Stimulated activated CD8-positive, alpha-beta memory T cell treated with anti-CD3 and anti-CD28 coated beads, Interleukin-15, amount 100 ng/mL, for 4 hours (primary cell): ENCODE results near the gene IL36G.

Experiments used
- DNase-seq, 2 donors: peaks; one replicate each; pipeline ENCODE4 v3.0.0-alpha.2; 2020; ENCODE audit warnings: low read depth in 2 of 2

Gene IL36G

DNA sequence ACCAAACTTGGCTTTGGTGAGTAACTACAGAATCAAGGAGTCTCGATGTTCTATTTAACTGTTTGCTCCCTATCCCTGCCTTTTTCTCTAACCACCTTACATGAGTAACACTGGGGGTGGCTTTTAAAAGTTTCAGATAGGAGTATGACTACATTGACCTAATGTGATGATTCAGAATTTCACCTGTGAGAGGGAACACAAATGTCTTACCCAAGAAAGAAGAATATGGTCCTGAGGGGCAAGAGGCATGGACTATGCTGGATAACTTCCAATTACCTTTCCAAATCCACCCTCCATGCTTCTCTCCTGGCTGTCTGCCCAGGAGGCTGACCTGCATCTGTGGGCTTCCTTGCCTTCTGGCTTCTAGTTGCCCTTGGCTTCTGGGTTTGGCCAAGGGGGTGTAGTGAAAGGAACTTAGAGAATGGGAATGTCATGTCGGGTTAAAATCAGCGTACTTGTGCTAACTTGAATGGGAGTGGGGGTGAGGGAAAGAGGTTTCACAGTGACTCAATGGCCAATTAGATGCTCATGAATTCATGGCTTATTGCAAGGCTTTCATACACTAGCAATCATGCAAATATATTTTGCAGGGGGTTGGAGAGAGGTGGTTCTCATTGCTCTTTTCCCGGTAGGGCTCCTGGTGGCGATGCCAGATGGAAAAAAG is 5.3 kb upstream of the IL36G start:
- DNase-seq, result no peak

DNA sequence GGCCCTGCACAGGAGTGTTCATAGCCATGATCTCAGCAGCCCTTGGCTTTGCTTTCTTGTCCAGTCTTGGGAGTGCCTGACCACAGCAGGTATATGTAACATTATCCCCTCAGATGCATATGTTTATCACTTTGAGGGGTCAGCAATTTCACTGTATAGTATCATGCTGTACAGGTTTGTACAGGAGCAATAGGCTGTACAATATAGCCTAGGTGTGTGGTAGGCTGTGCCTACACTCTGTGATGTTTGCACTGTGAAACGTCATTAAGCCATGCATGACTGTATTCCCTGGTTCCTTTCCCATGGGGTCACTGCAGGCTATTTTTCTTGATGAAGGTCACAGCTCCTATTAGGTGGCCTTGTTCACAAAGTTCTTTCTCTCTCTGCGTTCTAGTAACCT is 4.7 kb upstream of the IL36G start:
- no peak for DNase-seq

DNA sequence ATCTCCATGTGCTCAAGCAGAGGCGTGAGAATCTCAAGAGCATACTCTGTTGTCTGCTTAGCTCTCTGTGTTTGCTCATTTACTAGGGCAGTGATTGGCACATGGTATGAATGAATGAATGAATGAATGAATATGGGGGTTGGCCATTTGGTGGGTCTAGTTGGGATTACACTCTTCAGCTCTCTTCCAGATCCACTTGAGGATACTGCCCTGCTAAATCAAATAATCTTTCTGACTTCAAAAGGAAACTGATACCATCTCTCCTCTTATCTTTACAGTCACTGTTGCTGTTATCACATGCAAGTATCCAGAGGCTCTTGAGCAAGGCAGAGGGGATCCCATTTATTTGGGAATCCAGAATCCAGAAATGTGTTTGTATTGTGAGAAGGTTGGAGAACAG is 1.9 kb downstream of the IL36G start:
- no peak for DNase-seq

DNA sequence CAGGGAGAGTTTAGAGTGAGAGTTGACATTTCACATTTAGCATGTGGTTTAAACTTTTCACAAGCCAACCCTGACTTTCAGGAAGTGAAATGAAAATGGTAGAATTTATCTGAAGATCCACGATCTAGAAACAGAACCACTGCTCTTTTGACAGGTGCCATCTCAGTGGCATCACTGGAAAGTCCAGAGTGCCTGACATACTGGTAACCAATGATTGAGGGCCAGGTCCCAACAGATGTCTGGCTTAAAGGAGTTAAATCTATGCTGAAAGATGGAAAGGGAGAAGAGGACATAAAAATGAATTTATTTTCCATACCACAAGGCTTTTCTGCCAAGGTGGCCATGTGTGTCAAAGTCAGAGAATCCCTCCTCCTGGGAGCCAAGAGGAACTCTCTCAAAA is 2.7 kb downstream of the IL36G start:
- no peak for DNase-seq

DNA sequence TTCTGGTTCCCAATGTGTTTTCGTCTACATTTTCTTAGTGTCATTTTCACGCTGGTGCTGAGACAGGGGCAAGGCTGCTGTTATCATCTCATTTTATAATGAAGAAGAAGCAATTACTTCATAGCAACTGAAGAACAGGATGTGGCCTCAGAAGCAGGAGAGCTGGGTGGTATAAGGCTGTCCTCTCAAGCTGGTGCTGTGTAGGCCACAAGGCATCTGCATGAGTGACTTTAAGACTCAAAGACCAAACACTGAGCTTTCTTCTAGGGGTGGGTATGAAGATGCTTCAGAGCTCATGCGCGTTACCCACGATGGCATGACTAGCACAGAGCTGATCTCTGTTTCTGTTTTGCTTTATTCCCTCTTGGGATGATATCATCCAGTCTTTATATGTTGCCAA is 7.3 kb downstream of the IL36G start:
- DNase-seq, result no peak

DNA sequence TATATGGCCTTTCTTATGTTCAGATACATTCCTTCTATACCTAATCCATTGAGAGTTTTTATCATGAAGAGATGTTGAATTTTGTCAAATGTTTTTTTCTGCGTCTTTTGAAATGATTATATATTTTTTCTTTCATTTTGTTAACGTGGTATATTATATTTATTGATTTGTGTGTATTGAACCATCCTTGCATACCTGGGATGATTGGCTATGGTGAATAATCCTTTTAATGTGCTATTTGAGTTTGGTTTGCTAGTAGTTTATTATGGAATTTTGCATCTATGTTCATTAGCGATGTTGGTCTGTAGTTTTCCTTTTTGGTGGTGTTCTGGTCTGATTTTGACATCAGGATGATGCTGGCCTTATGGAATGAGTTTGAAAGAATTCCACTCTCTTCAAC is 11.8 kb downstream of the IL36G start:
- no peak for DNase-seq

DNA sequence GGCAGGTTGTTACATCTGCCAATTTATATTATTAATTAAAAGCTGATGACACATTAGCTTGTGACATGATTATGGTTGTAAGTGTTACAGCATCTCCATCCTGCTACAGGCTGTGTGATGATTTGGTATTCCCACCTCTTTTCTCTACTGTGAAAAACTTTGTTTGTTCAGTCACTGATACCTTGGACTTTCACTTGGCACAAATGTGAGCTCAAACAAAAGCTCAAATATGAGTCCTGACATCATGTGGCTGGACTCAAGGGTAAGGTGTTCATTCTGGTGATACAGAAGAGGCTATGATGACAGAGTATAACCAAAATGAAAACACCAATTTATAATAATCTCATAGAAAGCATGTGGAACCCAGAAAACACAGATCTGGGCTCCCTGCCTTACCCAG is 16.0 kb downstream of the IL36G start:
- no peak for DNase-seq

DNA sequence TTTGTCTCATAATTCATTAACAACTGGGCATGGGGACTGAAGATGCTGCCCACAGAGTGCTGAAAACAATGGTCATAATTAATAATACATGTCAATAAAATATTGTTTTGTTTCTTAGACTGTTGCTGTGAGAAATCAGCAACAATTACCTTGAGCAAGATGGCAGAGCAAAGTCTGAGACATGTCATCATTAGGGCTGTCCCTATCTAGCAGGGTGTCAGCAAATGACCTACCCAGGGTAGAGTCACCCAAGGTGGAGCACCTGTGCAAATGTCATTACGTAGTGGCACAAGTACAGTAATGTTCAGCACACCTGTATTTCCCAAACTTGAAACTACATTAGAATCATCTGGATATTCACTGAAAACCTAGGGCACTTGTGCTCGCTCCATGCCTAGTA is 16.8 kb downstream of the IL36G start:
- no peak for DNase-seq

DNA sequence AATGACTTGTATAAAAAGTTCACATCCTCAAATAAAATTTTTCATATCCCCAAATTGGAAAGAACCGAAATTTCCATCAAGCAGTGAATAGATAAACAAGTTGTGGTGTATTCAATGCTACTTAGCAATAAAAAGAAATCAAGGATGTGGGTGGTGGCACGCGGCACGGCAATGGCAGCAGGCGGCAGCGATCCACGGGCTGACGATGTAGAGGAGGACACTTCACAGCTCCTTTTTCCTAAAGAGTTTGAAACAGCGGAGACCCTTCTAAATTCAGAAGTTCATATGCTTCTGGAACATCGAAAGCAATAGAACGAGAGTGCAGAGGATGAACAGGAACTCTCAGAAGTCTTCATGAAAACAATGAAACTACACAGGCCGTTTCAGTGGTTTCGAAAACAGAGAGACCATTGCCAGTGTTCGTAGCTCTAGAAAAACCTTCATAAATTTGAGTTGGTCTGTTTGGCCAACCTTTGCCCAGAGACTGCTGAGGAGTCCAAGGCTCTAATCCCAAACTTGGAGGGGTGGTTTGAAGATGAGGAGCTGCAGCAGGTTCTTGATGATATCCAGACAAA is 17.6 kb downstream of the IL36G start:
- DNase-seq, result no peak

DNA sequence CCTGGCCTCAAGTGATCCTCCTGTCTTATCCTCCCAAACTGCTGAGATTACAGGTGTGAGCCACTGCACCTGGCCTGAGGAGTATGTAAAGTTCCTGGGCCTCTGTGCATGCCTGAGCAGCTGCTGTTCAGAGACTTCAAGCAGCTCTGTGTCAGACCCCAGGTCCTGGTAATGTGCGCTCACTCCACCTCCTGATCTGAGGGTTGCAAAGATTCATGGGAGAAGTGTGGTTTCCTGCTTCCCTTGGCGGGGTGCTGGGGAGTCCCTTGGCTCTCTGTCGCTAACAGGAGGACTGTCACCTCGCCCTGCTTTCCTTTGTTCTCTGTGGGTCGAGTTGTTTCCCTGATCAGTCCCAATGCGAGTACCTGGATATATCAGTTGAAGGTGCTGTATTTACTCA is 18.8 kb downstream of the IL36G start:
- DNase-seq, result peak in 1 of 2 donors; percentile 36

DNA sequence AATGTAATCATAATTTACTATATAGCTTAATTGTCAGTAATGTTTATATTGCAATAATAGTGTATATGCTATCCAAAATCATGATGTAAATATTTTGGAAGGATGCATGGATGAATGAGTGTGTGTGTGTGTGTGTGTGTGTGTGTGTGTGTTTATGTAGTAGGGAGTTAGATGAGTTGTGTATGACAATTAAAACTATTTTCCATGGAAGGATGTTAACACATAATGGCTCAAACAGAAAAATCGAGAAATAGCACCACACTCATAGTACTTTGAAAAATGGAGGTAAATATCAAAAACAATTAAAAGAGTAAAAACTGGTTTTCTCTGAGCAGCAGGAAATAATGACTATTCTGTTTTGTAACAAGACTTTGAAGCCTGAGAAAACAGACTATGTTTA is 19.3 kb downstream of the IL36G start:
- DNase-seq, result no peak

DNA sequence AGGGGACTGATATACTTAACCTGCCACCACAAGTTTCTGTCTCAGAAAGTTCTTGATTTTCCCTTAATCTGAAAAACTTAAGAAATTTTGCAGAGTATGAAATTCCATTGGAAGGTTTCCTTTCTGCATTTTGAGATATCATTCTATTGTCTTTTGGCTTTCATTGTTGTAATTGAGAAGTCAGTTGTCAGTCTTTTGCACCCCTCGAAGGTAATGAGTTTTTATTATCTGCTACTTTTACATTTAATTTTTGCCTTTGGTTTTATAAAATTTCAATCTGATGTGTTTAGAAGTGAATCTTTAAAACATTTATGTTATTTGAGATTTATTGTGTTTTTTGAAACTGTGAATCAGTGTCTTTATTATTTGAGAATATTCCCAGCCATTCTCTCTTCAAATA is 22.6 kb downstream of the IL36G start:
- DNase-seq, result no peak

DNA sequence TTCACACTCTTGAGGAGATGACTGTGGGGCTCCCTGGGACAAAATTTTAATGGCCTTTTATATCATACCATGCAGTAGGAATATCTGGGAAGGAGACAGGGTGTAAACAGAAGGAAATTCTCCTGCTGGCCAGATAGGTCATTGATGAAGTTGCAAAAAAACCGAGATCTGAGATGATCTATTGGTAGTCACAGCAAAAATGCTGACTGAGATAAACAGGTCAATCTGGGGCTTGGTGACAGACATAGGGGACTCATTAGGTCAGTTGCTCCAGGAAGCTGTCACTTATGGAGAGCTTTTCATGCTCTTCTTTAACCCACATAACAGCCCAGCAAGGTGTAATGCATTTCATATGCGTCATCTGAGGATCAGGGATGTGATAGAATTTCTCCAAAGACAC is 24.9 kb downstream of the IL36G start:
- DNase-seq, result no peak

DNA sequence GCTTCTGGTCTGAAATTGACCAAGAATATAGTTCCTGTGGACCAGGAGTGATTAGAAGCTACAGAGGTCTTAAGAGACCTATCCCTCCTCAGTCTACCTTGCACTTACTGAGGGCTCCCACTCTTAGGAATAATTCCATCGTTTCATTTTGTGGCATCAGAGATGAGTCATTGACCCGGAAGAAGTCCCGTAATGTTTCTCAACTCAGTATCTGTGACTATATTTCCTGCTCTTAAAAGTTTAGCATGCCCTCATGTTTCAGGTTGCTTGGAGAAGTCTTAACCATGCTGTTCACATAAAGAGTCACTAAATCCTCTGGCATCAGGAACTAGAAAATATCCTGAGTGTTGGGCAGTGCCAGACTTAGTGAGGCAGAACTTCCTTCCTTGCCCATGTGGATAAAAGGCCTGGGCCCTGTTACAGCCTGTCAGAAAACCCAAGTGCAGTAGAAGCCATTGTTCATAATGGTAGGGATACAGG is 27.3 kb downstream of the IL36G start, which contains the start of gene IL36A:
TSS of gene IL36A (plus strand) at position 430 of the 480 bp plus-strand sequence. CDS start 413 bp downstream, outside the sequence.
- no peak for DNase-seq

DNA sequence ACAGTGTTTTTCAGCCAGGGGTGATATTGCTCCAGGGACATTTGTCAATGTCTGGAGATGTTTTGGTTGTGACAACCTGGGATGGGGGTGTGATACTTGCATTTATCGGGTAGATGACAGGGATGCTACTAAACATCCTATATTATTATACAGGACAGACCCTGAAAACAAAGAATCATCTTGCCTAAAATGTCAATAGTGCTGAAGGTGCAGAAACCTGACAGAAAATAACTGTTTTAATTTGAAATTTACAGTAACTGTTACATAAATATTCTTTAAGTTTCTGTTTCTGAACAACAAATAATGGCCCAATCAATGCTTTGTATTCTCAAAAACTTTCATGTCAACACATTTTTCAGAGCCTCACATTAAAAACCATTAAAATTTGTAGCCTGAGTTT is 29.4 kb downstream of the IL36G start:
- DNase-seq, result no peak

DNA sequence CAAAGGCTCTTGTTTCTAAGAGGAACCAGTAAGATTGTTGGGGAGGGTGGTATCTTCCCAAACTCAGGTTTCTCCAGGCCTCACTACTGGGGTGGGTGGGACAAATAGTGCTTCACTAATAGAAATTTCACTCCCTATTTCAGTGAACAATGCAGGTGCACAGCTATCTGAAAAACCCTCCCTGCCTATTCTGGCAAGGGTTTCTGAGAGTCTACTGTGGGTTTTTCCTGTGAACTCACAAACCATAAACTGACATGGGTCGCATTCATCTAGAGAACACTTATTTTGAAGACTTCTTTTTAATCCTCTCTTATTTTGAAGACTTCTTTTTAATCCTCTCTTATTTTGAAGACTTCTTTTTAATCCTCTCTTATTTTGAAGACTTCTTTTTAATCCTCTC is 31.8 kb downstream of the IL36G start:
- no peak for DNase-seq

DNA sequence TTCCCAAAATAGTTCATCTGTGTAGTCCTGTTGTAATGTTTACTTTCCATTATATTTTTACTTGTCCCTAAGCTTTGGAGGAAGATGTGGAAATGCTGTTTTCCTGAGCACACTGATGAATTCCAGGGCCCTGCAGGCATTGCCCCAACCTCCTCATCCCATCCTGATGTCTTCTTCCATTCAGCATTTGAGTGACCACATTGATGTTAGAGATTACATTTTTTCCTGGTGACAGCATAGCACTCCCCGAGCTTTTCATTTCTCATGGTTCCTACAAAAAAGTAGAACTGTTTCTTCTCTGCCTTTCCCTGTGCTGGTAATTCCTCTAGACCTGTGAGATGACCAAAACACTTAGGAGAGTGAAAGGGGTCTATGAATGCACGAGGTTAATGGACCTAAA is 32.3 kb downstream of the IL36G start:
- no peak for DNase-seq

DNA sequence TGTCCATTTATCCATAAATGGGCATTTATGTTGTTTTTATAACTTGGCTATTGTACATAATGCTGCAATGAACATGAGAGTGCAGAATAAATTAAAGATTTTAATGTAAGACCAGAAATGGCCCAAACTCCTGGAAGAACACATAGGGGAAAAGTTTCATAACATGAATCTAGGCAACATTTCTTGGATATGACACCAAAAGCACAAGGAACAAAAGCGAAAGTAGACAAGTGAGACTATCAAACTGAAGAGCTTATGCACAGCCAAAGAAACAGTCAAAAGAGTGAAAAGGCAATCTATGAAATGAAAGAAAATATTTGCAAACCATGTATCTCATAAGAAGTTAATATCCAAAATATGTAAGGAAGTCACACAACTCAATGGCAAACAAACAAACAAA is 33.3 kb downstream of the IL36G start:
- no peak for DNase-seq

DNA sequence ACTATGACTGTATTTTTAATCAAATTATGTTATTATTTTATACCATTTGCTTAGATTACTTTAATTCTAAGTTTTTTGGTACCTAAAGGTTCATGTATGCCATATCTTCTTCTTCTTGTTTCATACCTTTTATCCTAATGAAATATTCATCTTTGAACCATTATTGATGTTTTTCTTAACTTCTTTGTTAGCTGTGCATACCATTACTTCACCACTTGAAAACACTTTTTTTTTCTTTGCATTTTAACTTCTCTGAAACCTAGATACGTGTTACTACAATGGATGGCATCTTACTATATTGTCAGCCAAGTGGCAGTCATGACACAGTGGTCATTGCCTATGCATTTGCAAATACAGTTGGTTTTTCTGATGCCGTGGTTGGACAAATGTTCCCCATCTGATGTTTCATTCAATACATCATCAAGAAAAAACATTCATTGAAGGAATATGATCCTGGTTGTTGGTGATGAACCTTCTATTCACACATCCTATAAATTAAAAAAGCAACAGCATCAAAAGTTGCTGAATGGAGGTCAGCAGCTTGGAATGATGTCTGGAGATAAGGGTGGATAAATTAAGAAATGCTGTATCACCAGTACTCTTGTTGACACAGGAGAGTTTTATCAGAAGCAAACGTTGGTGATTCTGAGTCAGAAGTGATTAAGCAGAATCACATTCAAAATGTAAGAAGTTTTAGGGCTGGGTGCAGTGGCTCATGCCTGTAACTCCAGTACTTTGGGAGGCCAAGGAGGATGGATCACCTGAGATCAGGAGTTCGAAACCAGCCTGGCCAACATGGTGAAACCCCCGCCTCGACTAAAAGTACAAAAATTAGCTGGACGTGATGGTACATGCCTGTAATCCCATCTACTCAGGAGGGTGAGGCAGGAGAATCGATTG is 34.9 kb downstream of the IL36G start:
- DNase-seq, result no peak

DNA sequence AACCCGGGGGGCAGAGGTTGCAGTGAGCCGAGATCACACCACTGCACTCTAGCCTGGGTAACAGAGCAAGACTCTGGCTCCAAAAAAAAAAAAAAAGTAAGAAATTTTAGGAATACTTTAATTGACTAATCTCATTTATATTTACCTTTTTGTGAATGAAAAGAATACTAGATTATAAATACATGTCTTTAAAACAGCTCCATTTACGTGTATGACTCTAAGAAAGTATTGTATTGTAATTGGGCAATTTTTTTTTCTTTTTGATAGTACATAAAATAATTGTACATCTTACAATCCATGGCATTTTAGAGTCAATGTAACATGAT is 35.5 kb downstream of the IL36G start:
- DNase-seq, result no peak

DNA sequence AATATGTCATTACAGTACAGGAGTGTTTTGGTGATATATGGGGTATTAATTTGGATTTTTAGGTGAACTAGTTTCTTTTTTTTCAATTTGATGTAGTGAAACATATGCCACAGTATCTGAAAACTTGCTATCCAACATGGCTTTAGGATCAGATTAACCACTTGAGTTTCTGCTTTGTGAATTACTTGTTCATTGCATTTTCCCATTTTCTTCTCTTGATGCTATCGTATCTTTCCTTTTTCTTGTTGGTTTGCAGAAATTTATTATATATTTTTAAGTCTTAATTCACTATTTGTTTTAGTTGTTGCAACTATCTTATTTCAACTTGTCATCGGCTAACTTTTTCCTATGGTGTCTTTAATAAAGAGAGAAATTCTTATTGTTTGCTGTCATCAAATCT is 36.3 kb downstream of the IL36G start:
- DNase-seq, result no peak

DNA sequence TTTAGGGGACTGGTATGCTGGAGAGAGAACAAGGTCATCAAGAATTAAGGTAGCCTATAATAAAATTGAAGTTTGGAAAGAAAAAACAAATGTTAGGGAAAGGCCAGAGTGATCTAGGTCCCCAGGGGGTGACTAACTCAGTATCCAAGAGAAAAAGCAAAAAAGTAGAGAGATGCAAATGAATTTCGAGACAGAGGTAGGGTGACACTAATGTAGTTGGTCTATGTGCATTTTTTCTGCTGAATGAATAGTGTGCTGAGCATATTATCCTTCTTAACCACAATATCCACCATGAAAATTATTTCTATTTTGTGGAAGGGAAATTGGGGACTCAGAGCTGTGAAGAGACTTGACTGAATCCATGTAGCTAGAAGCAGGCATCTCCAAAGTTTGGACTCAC is 37.2 kb downstream of the IL36G start:
- no peak for DNase-seq

DNA sequence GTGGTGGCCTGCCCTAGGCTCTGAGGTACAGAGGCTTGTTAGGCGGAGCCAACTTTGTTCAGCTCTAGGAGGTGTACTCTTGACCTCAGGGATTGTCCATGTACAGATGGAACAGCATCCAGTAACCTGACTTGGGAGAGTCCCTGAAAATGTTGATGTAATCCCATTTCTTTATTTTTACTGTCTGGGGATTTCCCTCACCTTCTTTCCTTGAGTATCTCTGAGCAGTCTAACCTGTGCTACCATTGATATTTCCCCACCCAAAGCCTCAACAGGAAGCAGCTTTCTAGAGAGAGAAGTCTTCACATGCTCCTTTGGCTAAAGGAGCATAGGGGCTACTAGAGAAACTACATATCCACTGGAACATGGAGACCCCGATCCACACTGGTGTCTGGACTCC is 37.8 kb downstream of the IL36G start:
- DNase-seq, result no peak
